CD4-positive, alpha-beta T cell treated with Interleukin-6 for 4 hours (primary cell): ENCODE data around the gene C16orf87.
"Not testable (repeated sequence)": the region's sequence is repeated elsewhere in the genome, so short reads cannot be mapped to it uniquely, and the experiment has no call there.

ENCODE experiments used
- DNase-seq: peaks from one replicate; pipeline ENCODE4 v3.0.0-alpha.2; 2020; ENCODE audit warnings: mixed read lengths

Gene C16orf87

GRCh38 chr16:46797501-46797900 is 33.5 kb downstream of the C16orf87 start:
- no peak for DNase-seq

GRCh38 chr16:46796764-46797269 is 34.2 kb downstream of the C16orf87 start:
- no peak for DNase-seq

GRCh38 chr16:46793841-46794240 is 37.1 kb downstream of the C16orf87 start:
- DNase-seq: no peak

- DNase-seq: no peak
Observed at GRCh38 chr16:46790599-46791270, 40.2 kb downstream of the C16orf87 start.

- peak; percentile 82 for DNase-seq
Observed at GRCh38 chr16:46789499-46790414, 41.2 kb downstream of the C16orf87 start.

- no peak for DNase-seq
Observed at GRCh38 chr16:46788891-46789474, 42.0 kb downstream of the C16orf87 start.

GRCh38 chr16:46787909-46788308 is 43.1 kb downstream of the C16orf87 start:
- no peak for DNase-seq

GRCh38 chr16:46785076-46785845 is 45.7 kb downstream of the C16orf87 start:
- no peak for DNase-seq

- not testable (repeated sequence) for DNase-seq
Observed at GRCh38 chr16:46784569-46784968, 46.4 kb downstream of the C16orf87 start.

GRCh38 chr16:46783800-46784199 is 47.2 kb downstream of the C16orf87 start:
- DNase-seq: no peak

GRCh38 chr16:46782320-46782719 is 48.7 kb downstream of the C16orf87 start:
- no peak for DNase-seq

GRCh38 chr16:46777804-46778203 is 53.2 kb downstream of the C16orf87 start:
- no peak for DNase-seq

- no peak for DNase-seq
Observed at GRCh38 chr16:46775214-46775613, 55.8 kb downstream of the C16orf87 start.

- DNase-seq: no peak
Observed at GRCh38 chr16:46774743-46775177, 56.2 kb downstream of the C16orf87 start.

- no peak for DNase-seq
Observed at GRCh38 chr16:46772463-46772862, 58.5 kb downstream of the C16orf87 start.

GRCh38 chr16:46768809-46769208 is 62.2 kb downstream of the C16orf87 start:
- DNase-seq: no peak

- DNase-seq: no peak
Observed at GRCh38 chr16:46765050-46765449, 65.9 kb downstream of the C16orf87 start.

GRCh38 chr16:46763147-46763546 is 67.8 kb downstream of the C16orf87 start:
- no peak for DNase-seq

GRCh38 chr16:46762583-46762982 is 68.4 kb downstream of the C16orf87 start:
- DNase-seq: no peak

- DNase-seq: no peak
Observed at GRCh38 chr16:46759309-46759708, 71.7 kb downstream of the C16orf87 start.

- no peak for DNase-seq
Observed at GRCh38 chr16:46757339-46758050, 73.5 kb downstream of the C16orf87 start.

- no peak for DNase-seq
Observed at GRCh38 chr16:46756772-46757171, 74.2 kb downstream of the C16orf87 start.
